ENCODE measurements around the gene GPLD1. TPM values are rescaled to one million over a fixed set of nuclear protein-coding genes. Genes with fewer than 3 reads are reported as not detected.

GPLD1 gene
- total and polyA plus RNA-seq, 9 of the 15 experiments (the other 6 are each of a cell fraction or from before 2014, with no cell fraction given): 0.11 to 1.3 (median 0.82) TPM

Other genes with a start within 250 kb of the GPLD1 start
- gene DCDC2, start 131.5 kb downstream of the GPLD1 start, total RNA-seq (2014; rRNA removed): not detected in 2 replicates
- not detected in 2 replicates for gene DCDC2, start 131.5 kb downstream of the GPLD1 start, total RNA-seq (2014; rRNA removed; fragmentation: Illumina TruSeq; extraction: Trizol)
- gene DCDC2, start 131.5 kb downstream of the GPLD1 start, total RNA-seq (2015; rRNA removed; fragmentation: Illumina TruSeq; extraction: Trizol): not detected in 2 replicates
- 0.04 TPM in 1 of 2 replicates, not detected in the other for gene DCDC2, start 131.5 kb downstream of the GPLD1 start, total RNA-seq (2021)
- not detected in 2 replicates for gene DCDC2, start 131.5 kb downstream of the GPLD1 start, polyA plus RNA-seq (2011; rRNA removed)
- not detected in 2 replicates for gene DCDC2, start 131.5 kb downstream of the GPLD1 start, polyA plus RNA-seq (2014; fragmentation: Illumina TruSeq; extraction: Trizol)
- gene DCDC2, start 131.5 kb downstream of the GPLD1 start, polyA plus RNA-seq (2014; fragmentation: Nextera tagmentation; extraction: Ambion mirVana): not detected
- gene DCDC2, start 131.5 kb downstream of the GPLD1 start, polyA plus RNA-seq (2014; rRNA removed): not detected in 2 replicates
- 34.4 and 34.8 TPM in 2 replicates for gene MRS2, start 86.6 kb downstream of the GPLD1 start, total RNA-seq (2014; rRNA removed)
- gene MRS2, start 86.6 kb downstream of the GPLD1 start, total RNA-seq (2014; rRNA removed; fragmentation: Illumina TruSeq; extraction: Trizol): 54.7 and 57.8 TPM in 2 replicates
- 45.8 and 48.1 TPM in 2 replicates for gene MRS2, start 86.6 kb downstream of the GPLD1 start, total RNA-seq (2015; rRNA removed; fragmentation: Illumina TruSeq; extraction: Trizol)
- 55.0 and 57.5 TPM in 2 replicates for gene MRS2, start 86.6 kb downstream of the GPLD1 start, total RNA-seq (2021)
- gene MRS2, start 86.6 kb downstream of the GPLD1 start, polyA plus RNA-seq (2011; rRNA removed): 44.8 and 57.9 TPM in 2 replicates
- 43.0 and 47.0 TPM in 2 replicates for gene MRS2, start 86.6 kb downstream of the GPLD1 start, polyA plus RNA-seq (2014; fragmentation: Illumina TruSeq; extraction: Trizol)
- 10 to 100 TPM; 14.6 to 23.6 TPM for gene MRS2, start 86.6 kb downstream of the GPLD1 start, polyA plus RNA-seq (2014; fragmentation: Nextera tagmentation; extraction: Ambion mirVana)
- gene MRS2, start 86.6 kb downstream of the GPLD1 start, polyA plus RNA-seq (2014; rRNA removed): 49.0 and 50.0 TPM in 2 replicates
- 8.6 and 12.0 TPM in 2 replicates for gene ALDH5A1, start 5.4 kb upstream of the GPLD1 start, total RNA-seq (2014; rRNA removed)
- gene ALDH5A1, start 5.4 kb upstream of the GPLD1 start, total RNA-seq (2014; rRNA removed; fragmentation: Illumina TruSeq; extraction: Trizol): 8.9 and 9.9 TPM in 2 replicates
- gene ALDH5A1, start 5.4 kb upstream of the GPLD1 start, total RNA-seq (2015; rRNA removed; fragmentation: Illumina TruSeq; extraction: Trizol): 11.4 and 11.9 TPM in 2 replicates
- 19.7 and 20.5 TPM in 2 replicates for gene ALDH5A1, start 5.4 kb upstream of the GPLD1 start, total RNA-seq (2021)
- gene ALDH5A1, start 5.4 kb upstream of the GPLD1 start, polyA plus RNA-seq (2011; rRNA removed): 5.2 and 9.5 TPM in 2 replicates
- 14.4 and 16.1 TPM in 2 replicates for gene ALDH5A1, start 5.4 kb upstream of the GPLD1 start, polyA plus RNA-seq (2014; fragmentation: Illumina TruSeq; extraction: Trizol)
- 1 to 10 TPM; 2.2 to 3.4 TPM for gene ALDH5A1, start 5.4 kb upstream of the GPLD1 start, polyA plus RNA-seq (2014; fragmentation: Nextera tagmentation; extraction: Ambion mirVana)
- 12.7 and 12.8 TPM in 2 replicates for gene ALDH5A1, start 5.4 kb upstream of the GPLD1 start, polyA plus RNA-seq (2014; rRNA removed)
- gene KIAA0319, start 156.6 kb upstream of the GPLD1 start, total RNA-seq (2014; rRNA removed): not detected in 2 replicates
- not detected in 2 replicates for gene KIAA0319, start 156.6 kb upstream of the GPLD1 start, total RNA-seq (2014; rRNA removed; fragmentation: Illumina TruSeq; extraction: Trizol)
- gene KIAA0319, start 156.6 kb upstream of the GPLD1 start, total RNA-seq (2015; rRNA removed; fragmentation: Illumina TruSeq; extraction: Trizol): not detected in 2 replicates
- gene KIAA0319, start 156.6 kb upstream of the GPLD1 start, total RNA-seq (2021): not detected in 2 replicates
- gene KIAA0319, start 156.6 kb upstream of the GPLD1 start, polyA plus RNA-seq (2011; rRNA removed): not detected in 2 replicates
- gene KIAA0319, start 156.6 kb upstream of the GPLD1 start, polyA plus RNA-seq (2014; fragmentation: Illumina TruSeq; extraction: Trizol): 0.01 TPM in 1 of 2 replicates, not detected in the other
- gene KIAA0319, start 156.6 kb upstream of the GPLD1 start, polyA plus RNA-seq (2014; fragmentation: Nextera tagmentation; extraction: Ambion mirVana): not detected
- 0.03 TPM in 1 of 2 replicates, not detected in the other for gene KIAA0319, start 156.6 kb upstream of the GPLD1 start, polyA plus RNA-seq (2014; rRNA removed)
- gene TDP2, start 177.3 kb upstream of the GPLD1 start, total RNA-seq (2014; rRNA removed): 29.0 and 46.5 TPM in 2 replicates
- 31.8 and 32.9 TPM in 2 replicates for gene TDP2, start 177.3 kb upstream of the GPLD1 start, total RNA-seq (2014; rRNA removed; fragmentation: Illumina TruSeq; extraction: Trizol)
- gene TDP2, start 177.3 kb upstream of the GPLD1 start, total RNA-seq (2015; rRNA removed; fragmentation: Illumina TruSeq; extraction: Trizol): 27.3 and 28.6 TPM in 2 replicates
- 37.9 and 38.2 TPM in 2 replicates for gene TDP2, start 177.3 kb upstream of the GPLD1 start, total RNA-seq (2021)
- gene TDP2, start 177.3 kb upstream of the GPLD1 start, polyA plus RNA-seq (2011; rRNA removed): 41.3 and 60.1 TPM in 2 replicates
- gene TDP2, start 177.3 kb upstream of the GPLD1 start, polyA plus RNA-seq (2014; fragmentation: Illumina TruSeq; extraction: Trizol): 53.6 and 56.8 TPM in 2 replicates
- 10 to 100 TPM; 27.7 to 28.7 TPM for gene TDP2, start 177.3 kb upstream of the GPLD1 start, polyA plus RNA-seq (2014; fragmentation: Nextera tagmentation; extraction: Ambion mirVana)
- gene TDP2, start 177.3 kb upstream of the GPLD1 start, polyA plus RNA-seq (2014; rRNA removed): 53.0 and 56.5 TPM in 2 replicates
- gene ACOT13, start 177.5 kb upstream of the GPLD1 start, total RNA-seq (2014; rRNA removed): 14.1 and 20.9 TPM in 2 replicates
- gene ACOT13, start 177.5 kb upstream of the GPLD1 start, total RNA-seq (2014; rRNA removed; fragmentation: Illumina TruSeq; extraction: Trizol): 65.7 and 75.7 TPM in 2 replicates
- gene ACOT13, start 177.5 kb upstream of the GPLD1 start, total RNA-seq (2015; rRNA removed; fragmentation: Illumina TruSeq; extraction: Trizol): 46.3 and 49.2 TPM in 2 replicates
- 57.9 and 58.1 TPM in 2 replicates for gene ACOT13, start 177.5 kb upstream of the GPLD1 start, total RNA-seq (2021)
- gene ACOT13, start 177.5 kb upstream of the GPLD1 start, polyA plus RNA-seq (2011; rRNA removed): 99.7 and 129 TPM in 2 replicates
- gene ACOT13, start 177.5 kb upstream of the GPLD1 start, polyA plus RNA-seq (2014; fragmentation: Illumina TruSeq; extraction: Trizol): 72.2 and 82.8 TPM in 2 replicates
- gene ACOT13, start 177.5 kb upstream of the GPLD1 start, polyA plus RNA-seq (2014; fragmentation: Nextera tagmentation; extraction: Ambion mirVana): 100 to 1,000 TPM; 106 to 127 TPM
- gene ACOT13, start 177.5 kb upstream of the GPLD1 start, polyA plus RNA-seq (2014; rRNA removed): 37.6 and 40.4 TPM in 2 replicates
- 48.5 and 52.9 TPM in 2 replicates for gene C6orf62, start 229.6 kb upstream of the GPLD1 start, total RNA-seq (2014; rRNA removed)
- gene C6orf62, start 229.6 kb upstream of the GPLD1 start, total RNA-seq (2014; rRNA removed; fragmentation: Illumina TruSeq; extraction: Trizol): 110 and 124 TPM in 2 replicates
- 111 and 113 TPM in 2 replicates for gene C6orf62, start 229.6 kb upstream of the GPLD1 start, total RNA-seq (2015; rRNA removed; fragmentation: Illumina TruSeq; extraction: Trizol)
- 113 and 117 TPM in 2 replicates for gene C6orf62, start 229.6 kb upstream of the GPLD1 start, total RNA-seq (2021)
- 76.7 and 105 TPM in 2 replicates for gene C6orf62, start 229.6 kb upstream of the GPLD1 start, polyA plus RNA-seq (2011; rRNA removed)
- 86.2 and 111 TPM in 2 replicates for gene C6orf62, start 229.6 kb upstream of the GPLD1 start, polyA plus RNA-seq (2014; fragmentation: Illumina TruSeq; extraction: Trizol)
- 100 to 1,000 TPM; 355 to 579 TPM for gene C6orf62, start 229.6 kb upstream of the GPLD1 start, polyA plus RNA-seq (2014; fragmentation: Nextera tagmentation; extraction: Ambion mirVana)
- 56.8 and 65.6 TPM in 2 replicates for gene C6orf62, start 229.6 kb upstream of the GPLD1 start, polyA plus RNA-seq (2014; rRNA removed)